NT2/D1 (cell line): ENCODE measurements around the gene GFOD1.

ENCODE experiments used
- DNase-seq: peaks from one replicate; pipeline ENCODE4 v3.0.0-alpha.2; 2011; ENCODE audit warnings: low read depth, low spot score
- H3K27me3 ChIP-seq: 2 replicates; pipeline ENCODE4 v1.6.0; 2011; ENCODE audit warnings: mild to moderate bottlenecking; ENCODE audit not compliant: insufficient read length, insufficient read depth
- H3K36me3 ChIP-seq: 2 replicates; pipeline ENCODE4 v1.6.1; 2011; ENCODE audit warnings: mild to moderate bottlenecking, low read length, mixed read lengths; ENCODE audit not compliant: insufficient read depth, insufficient read length
- H3K4me1 ChIP-seq: 2 replicates; pipeline ENCODE4 v1.5.1; 2011; ENCODE audit not compliant: insufficient read depth, insufficient read length
- H3K4me3 ChIP-seq: 2 replicates; pipeline ENCODE4 v1.5.1; 2011; ENCODE audit warnings: low read depth; ENCODE audit not compliant: insufficient read length
- H3K9ac ChIP-seq: 2 replicates; pipeline ENCODE4 v1.6.0; 2011; ENCODE audit warnings: low read depth; ENCODE audit not compliant: insufficient read length
- H3K9me3 ChIP-seq: 2 replicates; pipeline ENCODE4 v1.5.1; 2011; ENCODE audit warnings: mild to moderate bottlenecking, low read length; ENCODE audit not compliant: insufficient read depth
- SUZ12 ChIP-seq: IDR thresholded peaks from 2 replicates; pipeline ENCODE4 v1.6.1; 2011; ENCODE audit not compliant: insufficient read length, insufficient read depth; ENCODE audit errors: extremely low read depth
- YY1 ChIP-seq: IDR thresholded peaks from 2 replicates; pipeline ENCODE4 v1.6.1; 2011; ENCODE audit not compliant: insufficient read length, insufficient read depth
- ZNF274 ChIP-seq: IDR thresholded peaks from 2 replicates; pipeline ENCODE4 v1.6.1; 2011; ENCODE audit warnings: mild to moderate bottlenecking, low read depth, low read length

GFOD1 gene

DNA sequence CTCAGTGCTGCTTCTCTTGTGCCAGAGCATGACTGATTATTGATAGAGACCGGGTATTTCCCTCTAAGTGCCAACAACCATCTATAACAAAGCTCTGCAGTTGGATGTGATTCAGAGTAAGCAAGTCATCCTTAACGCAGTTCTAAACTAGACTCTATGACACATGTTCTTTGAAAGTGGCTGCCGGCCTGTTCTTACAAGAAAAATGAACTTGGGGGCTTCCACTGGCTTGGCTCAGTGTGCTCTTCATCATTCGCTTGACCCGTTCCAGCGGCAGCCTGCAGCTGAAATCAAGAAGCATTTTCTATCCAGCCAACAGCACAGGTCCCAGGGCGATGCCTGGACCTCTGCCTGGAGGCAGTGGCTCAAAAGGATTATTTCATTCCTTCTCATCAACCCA lies 29.8 kb downstream of the GFOD1 start:
- Histone ChIP-seq H3K36me3 (no peaks in the 10 kb centered on the region), H3K27me3 (no peaks in the 10 kb centered on the region), H3K4me1 (peaks cover 10% of the 10 kb centered on the region), H3K9ac (no peak overlapping the region), H3K4me3 (no peak overlapping the region), H3K9me3 (no peaks in the 10 kb centered on the region)
- TF ChIP-seq ZNF274 (no peak), SUZ12 (no peak), YY1 (no peak)
- no peak for DNase-seq

DNA sequence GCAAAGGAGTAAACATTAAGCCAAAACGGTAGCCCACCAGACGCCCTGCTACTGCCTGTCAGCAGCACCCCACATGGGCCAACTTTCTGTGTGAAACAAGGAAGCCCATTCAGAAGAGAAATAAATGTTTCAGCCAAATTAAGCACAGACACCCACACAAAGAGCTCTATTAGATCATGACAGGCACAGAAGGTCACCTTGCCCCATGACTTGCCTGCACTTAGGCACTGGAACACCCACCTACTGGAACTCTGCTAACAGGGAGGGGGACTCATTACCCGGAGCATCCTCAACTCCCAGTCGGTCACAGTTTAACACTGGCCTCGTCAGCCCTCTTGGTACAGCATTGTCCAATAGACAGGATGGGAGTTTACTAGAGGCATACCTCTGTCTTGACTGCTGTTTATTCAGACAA lies 31.8 kb downstream of the GFOD1 start:
- TF ChIP-seq ZNF274 (no peak), SUZ12 (no peak), YY1 (no peak)
- no peak for DNase-seq
- Histone ChIP-seq H3K4me3 (no peak overlapping the region), H3K27me3 (no peaks in the 10 kb centered on the region), H3K9me3 (no peaks in the 10 kb centered on the region), H3K4me1 (peaks cover 2% of the 10 kb centered on the region), H3K36me3 (peaks cover 4% of the 10 kb centered on the region), H3K9ac (no peak overlapping the region)

DNA sequence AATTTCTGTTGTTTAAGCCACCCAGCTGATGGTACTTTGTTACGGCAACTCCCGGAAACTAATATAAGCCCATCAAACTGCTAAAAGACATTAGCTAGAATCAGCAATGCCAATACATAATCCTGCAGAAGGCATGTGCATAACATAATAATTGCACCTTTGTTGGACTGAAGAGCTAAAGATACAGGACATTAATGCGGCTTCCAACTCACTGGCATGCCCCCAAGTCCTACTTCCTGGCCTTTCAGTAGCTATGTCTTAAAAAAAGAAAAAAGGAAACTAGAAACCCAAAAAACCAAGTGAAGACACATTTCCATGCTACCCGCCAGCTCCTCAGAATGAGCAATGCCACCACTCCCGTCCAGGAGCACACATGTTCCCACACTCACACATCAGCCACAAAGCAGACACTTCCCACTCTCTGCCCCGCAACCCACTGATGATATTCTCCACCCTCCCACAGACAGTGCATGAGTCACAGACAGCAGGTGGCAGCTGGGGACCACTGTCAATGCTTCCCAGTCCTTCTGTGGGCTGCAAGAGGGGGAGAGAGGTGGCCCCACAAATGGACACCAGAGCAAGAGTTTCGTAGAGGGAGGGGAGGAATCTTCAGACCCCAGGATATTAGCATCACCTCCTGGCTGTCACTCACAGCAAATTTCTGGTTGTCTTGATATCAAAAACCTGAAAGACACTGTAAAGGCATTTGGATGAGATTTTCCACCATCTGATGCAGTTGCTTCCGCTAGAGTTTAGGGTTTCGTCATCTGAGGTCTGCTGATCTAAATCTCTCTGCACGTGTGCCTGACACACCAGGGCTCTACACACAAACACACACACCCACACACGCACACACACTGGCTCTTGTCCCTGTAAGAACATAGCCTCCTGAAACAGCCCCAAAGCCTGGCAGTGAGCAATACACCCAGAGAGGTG lies 32.8 kb downstream of the GFOD1 start:
- peaks cover 2% of the 10 kb centered on the region for H3K4me1 ChIP-seq
- H3K9ac ChIP-seq, result no peak overlapping the region
- H3K36me3 ChIP-seq, result peaks cover 4% of the 10 kb centered on the region
- H3K9me3 ChIP-seq, result no peaks in the 10 kb centered on the region
- no peaks in the 10 kb centered on the region for H3K27me3 ChIP-seq
- no peak overlapping the region for H3K4me3 ChIP-seq
- TF ChIP-seq SUZ12, result no peak
- TF ChIP-seq ZNF274, result no peak
- TF ChIP-seq YY1, result no peak
- no peak for DNase-seq

DNA sequence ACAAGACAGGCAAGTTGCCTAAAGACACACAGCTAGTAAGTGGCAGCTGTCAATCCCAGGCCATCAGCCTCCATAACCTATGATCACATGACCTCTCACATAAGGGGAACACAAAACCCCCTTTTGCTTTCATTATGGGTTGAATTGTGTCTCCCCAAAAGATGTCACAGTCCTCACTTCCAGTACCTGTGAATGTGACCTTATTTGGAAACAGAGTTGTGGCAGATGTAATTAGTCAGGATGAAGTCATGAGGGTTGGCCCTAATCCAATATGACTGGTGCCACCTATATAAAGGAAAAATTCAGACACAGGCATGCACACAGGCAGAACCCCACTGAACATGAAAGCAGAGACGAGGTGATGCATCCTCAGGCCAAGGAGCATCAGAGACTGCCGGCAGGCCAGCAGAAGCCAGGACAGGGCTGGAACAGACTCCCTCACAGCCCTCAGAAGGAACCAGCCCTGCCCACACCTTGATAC lies 33.6 kb downstream of the GFOD1 start:
- H3K9ac ChIP-seq, result no peak overlapping the region
- no peaks in the 10 kb centered on the region for H3K27me3 ChIP-seq
- TF ChIP-seq YY1, result no peak
- TF ChIP-seq ZNF274, result no peak
- TF ChIP-seq SUZ12, result no peak
- no peaks in the 10 kb centered on the region for H3K9me3 ChIP-seq
- no peak for DNase-seq
- peaks cover 4% of the 10 kb centered on the region for H3K36me3 ChIP-seq
- H3K4me1 ChIP-seq, result peaks cover 2% of the 10 kb centered on the region
- H3K4me3 ChIP-seq, result no peak overlapping the region

DNA sequence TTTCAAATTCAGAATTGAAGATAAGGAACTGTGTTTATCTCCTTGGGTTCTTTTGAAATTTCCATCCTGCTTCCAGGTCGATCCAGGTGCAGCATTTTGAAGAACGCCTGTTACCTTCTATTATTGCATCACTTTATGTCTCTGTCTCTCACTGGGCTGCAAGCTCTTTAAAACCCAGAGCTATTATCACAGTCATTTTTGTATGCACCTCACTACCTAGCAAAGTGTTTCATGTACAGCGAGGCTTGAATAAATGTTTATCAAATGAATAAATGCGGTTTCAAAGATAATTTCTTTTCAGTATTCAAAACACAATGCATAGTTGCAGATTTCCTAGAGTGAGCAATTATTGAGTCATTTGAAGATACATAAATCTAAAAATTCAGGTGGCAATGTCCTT lies 34.2 kb downstream of the GFOD1 start:
- TF ChIP-seq ZNF274 (no peak), SUZ12 (no peak), YY1 (no peak)
- H3K4me3 ChIP-seq, result no peak overlapping the region
- no peak for DNase-seq
- H3K27me3 ChIP-seq, result no peaks in the 10 kb centered on the region
- H3K4me1 ChIP-seq, result peaks cover 2% of the 10 kb centered on the region
- no peak overlapping the region for H3K9ac ChIP-seq
- no peaks in the 10 kb centered on the region for H3K9me3 ChIP-seq
- peaks cover 4% of the 10 kb centered on the region for H3K36me3 ChIP-seq

DNA sequence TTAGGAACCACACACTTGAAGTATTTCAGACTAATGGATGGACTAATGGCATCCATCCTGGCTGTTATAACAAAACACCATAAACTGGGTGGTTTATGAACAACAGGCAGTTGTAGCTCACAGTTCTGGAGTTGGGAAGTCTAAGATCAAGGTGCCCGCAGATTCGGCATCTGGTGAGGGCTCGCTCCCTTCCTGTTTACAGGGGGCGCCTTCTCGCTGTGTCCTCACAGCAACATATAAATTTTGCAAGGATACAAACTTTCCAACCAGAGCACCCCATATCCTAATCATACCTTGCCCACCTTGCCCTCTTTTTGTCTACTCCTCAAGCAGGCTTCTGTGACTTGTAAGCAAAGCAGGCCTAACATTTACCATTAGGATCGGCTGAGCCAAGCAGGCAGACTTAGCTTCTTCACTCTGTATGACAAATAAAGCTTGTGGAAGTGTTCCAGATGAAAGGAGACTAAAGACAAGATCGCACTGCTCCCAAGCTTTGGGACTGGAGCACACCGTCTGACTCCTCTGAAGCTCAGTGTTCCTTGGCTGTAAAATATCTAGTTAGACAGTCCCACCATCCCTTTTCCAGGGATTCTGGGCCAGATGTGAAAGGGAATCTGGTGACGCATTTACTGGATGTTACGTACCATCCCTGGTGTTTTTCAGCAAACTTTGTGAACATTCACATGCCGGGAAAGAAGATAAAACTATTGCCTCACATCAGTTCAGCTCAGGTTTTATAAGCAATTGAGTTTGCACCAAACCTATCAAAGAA lies 34.9 kb downstream of the GFOD1 start:
- H3K9me3 ChIP-seq, result no peaks in the 10 kb centered on the region
- H3K4me1 ChIP-seq, result peaks cover 2% of the 10 kb centered on the region
- DNase-seq, result no peak
- peaks cover 4% of the 10 kb centered on the region for H3K36me3 ChIP-seq
- no peak overlapping the region for H3K4me3 ChIP-seq
- TF ChIP-seq SUZ12, result no peak
- no peak for TF ChIP-seq YY1
- TF ChIP-seq ZNF274, result no peak
- no peak overlapping the region for H3K9ac ChIP-seq
- no peaks in the 10 kb centered on the region for H3K27me3 ChIP-seq

DNA sequence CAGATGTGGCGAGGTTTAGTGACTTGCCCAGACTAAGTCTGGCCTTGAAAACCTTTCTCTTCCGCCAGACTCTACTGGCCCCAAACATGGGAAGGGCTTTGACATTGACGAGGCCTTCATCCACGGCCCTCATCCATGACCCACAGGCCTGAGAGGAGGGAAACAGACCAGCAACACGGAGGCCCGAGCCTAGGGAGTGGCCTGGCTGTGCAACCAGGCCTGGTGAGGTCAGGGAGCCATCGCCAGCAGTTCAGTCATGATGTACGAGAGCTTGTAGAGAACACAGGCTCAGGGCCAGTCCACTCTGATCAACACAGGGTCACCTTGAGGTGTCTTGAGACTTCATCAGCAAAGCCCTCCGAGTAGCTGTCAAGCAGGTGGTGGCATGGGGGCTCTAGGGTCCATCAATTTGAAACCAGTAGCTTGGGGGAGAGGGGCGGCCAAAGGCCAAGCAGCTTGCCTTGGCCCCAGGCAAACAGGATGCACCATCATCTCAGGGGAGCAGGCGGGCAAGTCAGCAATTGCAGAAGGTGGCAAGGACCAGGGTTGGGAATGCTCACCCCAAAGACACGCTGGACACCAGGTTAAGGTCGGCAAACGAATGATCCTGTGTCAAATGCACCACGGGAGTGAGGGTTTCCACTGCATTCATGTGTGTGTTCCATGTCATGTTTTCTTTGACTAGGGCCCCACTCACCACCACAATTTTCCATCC lies 36.1 kb downstream of the GFOD1 start:
- Histone ChIP-seq H3K27me3 (no peaks in the 10 kb centered on the region), H3K9ac (no peak overlapping the region), H3K36me3 (peaks cover 4% of the 10 kb centered on the region), H3K4me3 (no peak overlapping the region), H3K9me3 (no peaks in the 10 kb centered on the region), H3K4me1 (peaks cover 2% of the 10 kb centered on the region)
- no peak for DNase-seq
- TF ChIP-seq SUZ12, result no peak
- TF ChIP-seq YY1, result no peak
- no peak for TF ChIP-seq ZNF274
